ENCODE data around the gene ST6GALNAC2.
A peak's percentile ranks its signal among the peaks of the same experiment; 100 is the strongest.
"Not testable (repeated sequence)": the region's sequence is repeated elsewhere in the genome, so short reads cannot be mapped to it uniquely, and the experiment has no call there.

Gene ST6GALNAC2

DNA sequence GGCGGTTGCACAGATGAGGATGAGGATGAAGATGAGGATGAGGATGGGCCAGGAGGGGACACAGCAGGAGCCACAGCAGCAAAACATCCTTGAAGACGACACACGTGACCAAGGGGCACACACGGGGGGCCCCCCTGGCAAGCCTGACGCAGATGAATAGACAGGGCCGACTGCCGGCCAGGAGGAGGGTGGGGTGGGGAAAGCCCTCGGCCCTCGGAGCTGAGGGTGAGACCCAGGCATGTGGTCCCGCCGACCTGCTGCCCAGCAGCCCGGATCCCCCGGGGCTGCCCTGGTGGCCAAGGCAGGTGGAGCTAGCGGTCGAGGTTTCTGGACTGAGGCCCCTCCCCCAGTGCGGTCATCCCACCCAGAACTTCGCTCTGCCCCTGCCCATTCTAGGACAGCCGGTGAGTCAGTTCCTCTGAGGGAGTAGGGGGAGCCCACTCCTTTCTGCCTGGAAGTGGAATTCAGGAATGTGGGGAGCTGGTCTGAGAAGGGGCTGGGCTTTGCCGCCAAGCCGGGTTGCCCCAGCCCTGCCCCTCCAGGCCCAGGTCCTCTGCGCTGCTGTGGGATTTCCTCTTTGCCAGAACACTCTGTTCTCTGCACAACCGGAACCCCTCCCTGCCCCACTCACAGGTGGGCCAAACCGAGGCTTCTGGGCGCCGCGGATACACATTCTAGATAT, 58.1 kb downstream of the ST6GALNAC2 start:
- DNase-seq (ENCODE audit: low spot score), result peak; percentile 65

DNA sequence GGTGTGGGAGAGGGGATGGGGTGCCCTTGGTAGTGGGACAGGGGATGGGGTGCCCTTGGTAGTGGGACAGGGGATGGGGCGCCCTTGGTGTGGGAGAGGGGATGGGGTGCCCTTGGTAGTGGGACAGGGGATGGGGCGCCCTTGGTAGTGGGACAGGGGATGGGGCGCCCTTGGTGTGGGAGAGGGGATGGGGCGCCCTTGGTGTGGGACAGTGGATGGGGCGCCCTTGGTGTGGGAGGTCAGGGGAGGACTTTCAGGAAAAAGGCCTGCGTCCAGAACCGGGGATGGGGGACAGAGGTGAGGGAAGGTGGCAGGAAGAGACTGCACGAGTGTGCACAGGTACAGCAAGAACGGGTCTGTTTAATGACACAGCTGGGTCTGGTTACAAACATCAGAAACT, 58.6 kb downstream of the ST6GALNAC2 start:
- not testable (repeated sequence) for DNase-seq (ENCODE audit: low spot score)

- not testable (repeated sequence) for DNase-seq (ENCODE audit: low spot score)
Measured at GRCh38 chr17:76525513-76525833, 60.2 kb downstream of the ST6GALNAC2 start.

GRCh38 chr17:76524598-76525512, 60.8 kb downstream of the ST6GALNAC2 start:
- no peak for DNase-seq (ENCODE audit: low spot score)

DNA sequence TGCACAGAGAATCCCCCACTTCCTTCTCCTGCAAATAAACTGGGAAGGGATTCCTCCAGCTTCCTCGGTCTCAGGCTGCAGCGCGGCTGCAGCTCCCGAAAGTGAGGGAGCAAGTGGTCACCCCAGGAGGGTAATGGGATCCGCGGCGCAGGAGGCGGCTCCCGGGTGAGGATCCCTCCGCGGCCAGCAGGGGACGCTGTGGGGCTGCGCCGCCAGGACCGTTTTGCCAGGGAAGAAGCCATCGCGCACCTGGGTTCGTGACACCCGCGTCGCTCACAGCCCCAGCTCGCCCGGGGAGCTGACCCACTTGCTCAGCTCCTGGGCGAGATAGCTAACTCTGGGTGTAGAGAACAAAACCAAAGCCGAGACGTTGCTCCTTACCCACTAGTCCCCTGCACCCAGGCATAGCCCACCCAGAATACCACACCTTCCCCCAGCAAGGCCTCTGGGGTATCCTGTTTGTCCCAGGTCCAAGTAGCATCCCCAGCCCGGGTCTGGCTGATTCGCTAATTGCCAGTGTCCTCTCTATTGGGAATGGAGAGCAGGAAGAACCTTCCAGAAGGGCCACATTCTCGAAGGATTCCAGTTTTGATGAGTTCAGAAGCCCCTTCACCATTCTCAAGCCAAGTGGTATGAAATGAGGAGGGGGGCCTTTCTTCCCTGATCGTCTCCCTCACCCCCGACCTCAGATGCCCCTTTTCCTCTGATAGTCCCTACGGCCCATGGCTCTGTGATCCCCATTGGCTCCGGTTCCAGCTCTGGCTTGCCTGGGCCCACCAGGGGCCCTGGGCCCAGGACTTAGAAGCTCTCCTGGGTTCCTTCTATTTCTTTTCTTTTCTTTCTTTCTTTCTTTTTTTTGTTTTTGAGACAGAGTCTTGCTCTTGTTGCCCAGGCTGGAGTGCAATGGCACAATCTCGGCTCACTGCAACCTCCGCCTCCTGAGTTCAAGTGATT, 62.3 kb downstream of the ST6GALNAC2 start:
- no peak for DNase-seq (ENCODE audit: low spot score)

DNA sequence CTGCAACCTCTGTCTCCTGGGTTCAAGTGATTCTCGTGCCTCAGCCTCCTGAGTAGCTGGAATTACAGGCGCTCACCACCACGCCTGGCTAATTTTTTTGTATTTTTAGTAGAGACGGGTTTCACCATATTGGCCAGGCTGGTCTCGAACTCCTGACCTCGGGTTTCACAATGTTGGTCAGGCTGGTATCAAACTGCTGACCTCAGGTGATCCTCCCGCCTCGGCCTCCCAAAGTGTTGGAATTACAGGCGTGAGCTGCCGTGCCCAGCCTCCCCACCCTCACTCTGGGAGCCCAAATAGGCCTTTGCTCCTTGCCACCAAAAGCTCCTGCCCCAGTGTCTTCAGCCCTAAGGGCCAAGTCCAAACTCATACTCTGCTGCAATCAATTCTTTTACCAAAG, 64.0 kb downstream of the ST6GALNAC2 start:
- not testable (repeated sequence) for DNase-seq (ENCODE audit: low spot score)

GRCh38 chr17:76521262-76521661, 64.4 kb downstream of the ST6GALNAC2 start:
- no peak for DNase-seq (ENCODE audit: low spot score)

- no peak for DNase-seq (ENCODE audit: low spot score)
Measured at GRCh38 chr17:76519048-76519966, 66.4 kb downstream of the ST6GALNAC2 start.

DNA sequence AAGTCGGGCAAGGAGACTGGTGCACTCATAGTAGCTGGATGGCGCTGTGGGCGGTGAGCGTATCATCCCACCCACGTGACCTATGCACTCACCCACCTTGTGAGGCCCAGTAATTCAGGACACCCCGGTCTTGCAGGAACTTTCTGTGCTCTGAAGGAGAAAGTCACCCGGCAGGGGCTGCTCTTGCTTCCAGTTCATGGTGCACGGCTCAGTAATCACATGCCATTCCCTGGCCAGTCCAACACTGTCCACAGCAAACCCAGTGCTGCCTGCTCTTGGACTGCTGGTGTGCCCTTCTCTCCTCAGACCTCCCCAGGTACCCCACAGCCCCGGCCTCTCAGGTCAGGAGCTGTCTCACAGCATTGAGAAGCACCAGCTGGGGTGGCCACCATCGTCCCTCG, 68.0 kb downstream of the ST6GALNAC2 start:
- DNase-seq (ENCODE audit: low spot score), result no peak
